Nephron progenitor cell (in vitro differentiated cells): Measurements from ENCODE around the gene RNF130.
A peak's percentile ranks its signal among the peaks of the same experiment; 100 is the strongest.

Experiments used
- DNase-seq: peaks from one replicate; pipeline ENCODE4 v3.0.0; 2021
- H3K27ac Mint-ChIP-seq: 2 replicates; pipeline ENCODE4 v1.8.0; 2021; ENCODE audit warnings: mild to moderate bottlenecking, moderate library complexity, mixed read lengths
- H3K27me3 Mint-ChIP-seq: 2 replicates; pipeline ENCODE4 v1.8.0; 2021; ENCODE audit warnings: mild to moderate bottlenecking, low read depth, mixed read lengths; ENCODE audit not compliant: poor library complexity
- H3K36me3 Mint-ChIP-seq: 2 replicates; pipeline ENCODE4 v1.8.0; 2021; ENCODE audit warnings: low read depth, mixed read lengths
- H3K4me1 Mint-ChIP-seq: 2 replicates; pipeline ENCODE4 v1.8.0; 2021; ENCODE audit warnings: mixed read lengths
- H3K4me3 Mint-ChIP-seq: 2 replicates; pipeline ENCODE4 v1.8.0; 2021; ENCODE audit warnings: mild to moderate bottlenecking, moderate library complexity, mixed read lengths
- H3K9me3 Mint-ChIP-seq: 2 replicates; pipeline ENCODE4 v1.8.0; 2021; ENCODE audit warnings: mild to moderate bottlenecking, moderate library complexity, mixed read lengths
- TF ChIP-seq, protein P1 (sequence below): fragments of 200-600 bp; sonication (generic); IDR thresholded peaks from 2 replicates; pipeline ENCODE4 v1.5.0; 2021; ENCODE audit warnings: antibody characterized with exemption

RNF130 gene

DNA sequence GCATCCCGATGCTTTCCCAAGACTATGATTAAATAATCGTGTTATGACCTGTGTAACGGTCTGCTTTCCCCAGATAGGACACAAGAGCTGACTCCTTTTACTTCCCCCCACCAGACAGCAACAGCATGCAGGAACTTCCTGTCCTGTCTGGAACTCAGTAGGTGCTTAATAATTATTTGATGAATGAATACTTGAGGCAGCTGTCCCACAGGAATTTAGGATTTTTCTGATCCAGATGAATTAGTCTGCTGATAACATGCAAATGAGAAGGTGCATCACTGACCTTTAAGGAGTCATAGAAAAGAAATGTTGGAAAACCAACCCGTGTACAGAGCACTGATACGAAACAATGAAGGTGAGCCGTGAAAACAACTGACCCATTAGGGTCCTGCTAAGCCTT, 12.2 kb downstream of the RNF130 start:
- Mint-ChIP-seq H3K27me3 (no peaks in the 10 kb centered on the region), H3K9me3 (peaks cover 60% of the 10 kb centered on the region), H3K27ac (no peak overlapping the region), H3K4me1 (peaks cover 33% of the 10 kb centered on the region), H3K4me3 (no peak overlapping the region), H3K36me3 (peaks cover 79% of the 10 kb centered on the region)
- TF ChIP-seq, protein P1, sequence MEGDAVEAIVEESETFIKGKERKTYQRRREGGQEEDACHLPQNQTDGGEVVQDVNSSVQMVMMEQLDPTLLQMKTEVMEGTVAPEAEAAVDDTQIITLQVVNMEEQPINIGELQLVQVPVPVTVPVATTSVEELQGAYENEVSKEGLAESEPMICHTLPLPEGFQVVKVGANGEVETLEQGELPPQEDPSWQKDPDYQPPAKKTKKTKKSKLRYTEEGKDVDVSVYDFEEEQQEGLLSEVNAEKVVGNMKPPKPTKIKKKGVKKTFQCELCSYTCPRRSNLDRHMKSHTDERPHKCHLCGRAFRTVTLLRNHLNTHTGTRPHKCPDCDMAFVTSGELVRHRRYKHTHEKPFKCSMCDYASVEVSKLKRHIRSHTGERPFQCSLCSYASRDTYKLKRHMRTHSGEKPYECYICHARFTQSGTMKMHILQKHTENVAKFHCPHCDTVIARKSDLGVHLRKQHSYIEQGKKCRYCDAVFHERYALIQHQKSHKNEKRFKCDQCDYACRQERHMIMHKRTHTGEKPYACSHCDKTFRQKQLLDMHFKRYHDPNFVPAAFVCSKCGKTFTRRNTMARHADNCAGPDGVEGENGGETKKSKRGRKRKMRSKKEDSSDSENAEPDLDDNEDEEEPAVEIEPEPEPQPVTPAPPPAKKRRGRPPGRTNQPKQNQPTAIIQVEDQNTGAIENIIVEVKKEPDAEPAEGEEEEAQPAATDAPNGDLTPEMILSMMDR: no peak
- DNase-seq: no peak

DNA sequence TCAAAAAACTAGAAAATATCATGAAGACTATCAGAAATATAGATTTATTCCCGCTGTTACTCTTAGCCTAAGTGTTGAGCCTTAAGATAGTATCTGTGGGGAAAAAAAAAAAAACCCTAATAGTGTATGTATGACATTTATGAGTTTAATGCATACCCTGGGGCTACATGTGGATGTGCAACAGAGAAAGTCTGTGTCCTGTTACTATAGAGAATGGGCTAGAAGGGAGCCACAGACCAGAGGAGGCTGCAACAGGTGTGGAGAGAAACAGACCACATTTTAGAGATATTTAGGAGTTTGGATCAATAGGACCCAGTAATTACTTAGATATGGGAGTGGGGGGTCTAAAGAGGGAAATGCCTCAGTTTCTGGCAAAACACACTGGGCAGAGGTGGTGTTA, 15.4 kb downstream of the RNF130 start:
- H3K36me3 Mint-ChIP-seq: peaks cover 60% of the 10 kb centered on the region
- H3K4me3 Mint-ChIP-seq: peak overlapping the region; percentile 24
- TF ChIP-seq, protein P1: no peak
- H3K4me1 Mint-ChIP-seq: peaks cover 40% of the 10 kb centered on the region
- H3K9me3 Mint-ChIP-seq: peaks cover 30% of the 10 kb centered on the region
- DNase-seq: no peak
- peak overlapping the region; percentile 50 for H3K27ac Mint-ChIP-seq
- H3K27me3 Mint-ChIP-seq: peaks cover 3% of the 10 kb centered on the region

- no peak overlapping the region for H3K27ac Mint-ChIP-seq
- H3K9me3 Mint-ChIP-seq: peaks cover 17% of the 10 kb centered on the region
- peaks cover 3% of the 10 kb centered on the region for H3K27me3 Mint-ChIP-seq
- H3K4me1 Mint-ChIP-seq: peaks cover 50% of the 10 kb centered on the region
- no peak overlapping the region for H3K4me3 Mint-ChIP-seq
- TF ChIP-seq, protein P1: no peak
- H3K36me3 Mint-ChIP-seq: peaks cover 43% of the 10 kb centered on the region
- no peak for DNase-seq
Measured at GRCh38 chr5:180054226-180054625, 17.3 kb downstream of the RNF130 start.

DNA sequence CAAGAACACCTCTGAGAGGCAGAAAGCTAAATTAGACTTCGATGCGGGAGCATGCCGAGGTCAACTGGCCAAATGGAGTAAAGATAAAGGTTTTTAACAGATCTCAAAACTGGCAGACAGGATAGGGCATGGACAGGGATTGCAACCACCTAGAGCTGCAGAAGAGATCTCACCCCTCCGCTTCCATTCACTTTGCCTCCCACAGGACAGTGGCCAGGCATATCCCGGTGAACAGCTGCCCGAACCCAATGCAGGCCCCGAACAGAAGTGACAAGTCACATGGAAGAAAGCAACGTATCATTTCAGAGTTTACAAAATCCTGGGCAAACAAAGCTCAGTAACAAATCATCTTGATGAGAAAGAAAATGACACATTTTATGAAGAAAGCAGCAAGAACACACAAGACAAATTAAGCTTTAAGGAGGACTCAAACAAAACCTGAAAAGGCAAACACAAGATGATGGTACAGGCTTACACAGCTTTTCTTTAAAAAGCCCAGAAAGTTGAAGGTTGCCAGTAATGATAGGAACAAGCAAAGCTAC, 18.4 kb downstream of the RNF130 start:
- peaks cover 41% of the 10 kb centered on the region for H3K36me3 Mint-ChIP-seq
- peak overlapping the region; percentile 20 for H3K27ac Mint-ChIP-seq
- peaks cover 59% of the 10 kb centered on the region for H3K4me1 Mint-ChIP-seq

DNA sequence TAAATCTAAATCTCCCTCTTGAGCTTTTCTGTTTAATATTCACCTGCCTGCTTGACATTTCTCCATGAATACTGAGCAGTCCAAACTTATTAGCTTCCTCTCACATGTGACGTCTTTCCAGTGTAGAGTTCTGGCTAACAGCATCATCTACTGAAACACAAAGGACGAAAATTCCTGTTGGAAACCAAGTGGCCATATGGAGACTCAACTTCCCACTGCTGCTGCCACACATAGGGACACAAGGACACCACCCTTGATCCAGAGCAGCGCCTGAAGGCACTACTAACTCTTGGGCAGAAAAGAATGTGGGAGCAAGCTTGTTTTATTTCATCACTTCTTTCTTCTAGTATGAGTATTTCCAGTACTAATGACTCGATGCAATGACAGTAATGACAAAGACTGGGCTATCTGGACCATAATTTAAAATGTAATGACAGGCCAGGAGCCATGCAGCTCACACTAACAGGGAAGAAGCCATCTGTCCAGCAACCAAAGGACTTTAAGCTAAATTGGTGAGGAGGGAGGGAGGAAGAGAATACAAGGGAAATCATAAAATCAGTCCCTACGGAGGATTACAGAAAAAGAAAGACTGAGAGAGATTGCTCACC, 19.2 kb downstream of the RNF130 start:
- H3K27me3 Mint-ChIP-seq: peaks cover 3% of the 10 kb centered on the region

More for the DNA sequence above, 18.4 kb downstream of the RNF130 start:
- TF ChIP-seq, protein P1: no peak
- peaks cover 3% of the 10 kb centered on the region for H3K27me3 Mint-ChIP-seq
- no peak for DNase-seq
- H3K9me3 Mint-ChIP-seq: peaks cover 20% of the 10 kb centered on the region
- no peak overlapping the region for H3K4me3 Mint-ChIP-seq

More for the DNA sequence above, 19.2 kb downstream of the RNF130 start:
- peaks cover 66% of the 10 kb centered on the region for H3K4me1 Mint-ChIP-seq
- no peak for DNase-seq
- H3K36me3 Mint-ChIP-seq: peaks cover 41% of the 10 kb centered on the region
- peaks cover 21% of the 10 kb centered on the region for H3K9me3 Mint-ChIP-seq
- no peak overlapping the region for H3K4me3 Mint-ChIP-seq
- peak overlapping the region; percentile 74 for H3K27ac Mint-ChIP-seq
- TF ChIP-seq, protein P1: no peak
